Coronary artery (tissue), 2 donors: Measurements from ENCODE around the gene CLEC3B.

ENCODE experiments used
- DNase-seq: peaks from one replicate; pipeline ENCODE4 v3.0.0-alpha.2; 2017; ENCODE audit warnings: low spot score
- H3K27ac ChIP-seq, 2 donors: fragments of 200-600 bp; sonication (generic); one replicate each; pipeline ENCODE4 v1.5.1; 2016 to 2019
- H3K4me3 ChIP-seq: fragments of 200-600 bp; sonication (generic); 2 replicates; pipeline ENCODE4 v1.5.1; 2016; ENCODE audit warnings: mild to moderate bottlenecking, moderate library complexity
- CTCF ChIP-seq: fragments of 200-600 bp; sonication (generic); IDR thresholded peaks from one replicate; pipeline ENCODE4 v1.5.1; 2019; ENCODE audit warnings: antibody characterized with exemption

CLEC3B gene

GRCh38 chr3:44995142-44995770 is 30.8 kb upstream of the CLEC3B start:
- peak overlapping the region in 1 of 2 donors; percentile 66 for H3K27ac ChIP-seq
- H3K4me3 ChIP-seq: no peak overlapping the region
- no peak for DNase-seq
- no peak for TF ChIP-seq CTCF

GRCh38 chr3:44996556-44996969 is 29.5 kb upstream of the CLEC3B start:
- no peak for DNase-seq
- H3K4me3 ChIP-seq: no peak overlapping the region
- TF ChIP-seq CTCF: no peak
- no peak overlapping the region for H3K27ac ChIP-seq

- Histone ChIP-seq H3K4me3 (no peak overlapping the region), H3K27ac (no peak overlapping the region)
- DNase-seq: no peak
- TF ChIP-seq CTCF: no peak
Observed at GRCh38 chr3:44999782-45000181, 26.3 kb upstream of the CLEC3B start.

GRCh38 chr3:45000823-45001222 is 25.3 kb upstream of the CLEC3B start:
- no peak for TF ChIP-seq CTCF
- Histone ChIP-seq H3K4me3 (no peak overlapping the region), H3K27ac (no peak overlapping the region)
- no peak for DNase-seq

GRCh38 chr3:45001738-45002137 is 24.4 kb upstream of the CLEC3B start:
- Histone ChIP-seq H3K4me3 (no peak overlapping the region), H3K27ac (no peak overlapping the region)
- no peak for DNase-seq
- no peak for TF ChIP-seq CTCF

- no peak overlapping the region for H3K27ac ChIP-seq
Observed at GRCh38 chr3:45002139-45002660, 23.9 kb upstream of the CLEC3B start.

More at GRCh38 chr3:45002139-45002660, 23.9 kb upstream of the CLEC3B start:
- no peak for TF ChIP-seq CTCF
- no peak for DNase-seq
- H3K4me3 ChIP-seq: no peak overlapping the region
